ENCODE results near the gene SULT4A1. TPM values are rescaled to one million over a fixed set of nuclear protein-coding genes. Genes with fewer than 3 reads are reported as not detected.
A peak's percentile ranks its signal among the peaks of the same experiment; 100 is the strongest.

SULT4A1 gene
- total RNA-seq, 2 donors from 2014 or later: not detected

DNA sequence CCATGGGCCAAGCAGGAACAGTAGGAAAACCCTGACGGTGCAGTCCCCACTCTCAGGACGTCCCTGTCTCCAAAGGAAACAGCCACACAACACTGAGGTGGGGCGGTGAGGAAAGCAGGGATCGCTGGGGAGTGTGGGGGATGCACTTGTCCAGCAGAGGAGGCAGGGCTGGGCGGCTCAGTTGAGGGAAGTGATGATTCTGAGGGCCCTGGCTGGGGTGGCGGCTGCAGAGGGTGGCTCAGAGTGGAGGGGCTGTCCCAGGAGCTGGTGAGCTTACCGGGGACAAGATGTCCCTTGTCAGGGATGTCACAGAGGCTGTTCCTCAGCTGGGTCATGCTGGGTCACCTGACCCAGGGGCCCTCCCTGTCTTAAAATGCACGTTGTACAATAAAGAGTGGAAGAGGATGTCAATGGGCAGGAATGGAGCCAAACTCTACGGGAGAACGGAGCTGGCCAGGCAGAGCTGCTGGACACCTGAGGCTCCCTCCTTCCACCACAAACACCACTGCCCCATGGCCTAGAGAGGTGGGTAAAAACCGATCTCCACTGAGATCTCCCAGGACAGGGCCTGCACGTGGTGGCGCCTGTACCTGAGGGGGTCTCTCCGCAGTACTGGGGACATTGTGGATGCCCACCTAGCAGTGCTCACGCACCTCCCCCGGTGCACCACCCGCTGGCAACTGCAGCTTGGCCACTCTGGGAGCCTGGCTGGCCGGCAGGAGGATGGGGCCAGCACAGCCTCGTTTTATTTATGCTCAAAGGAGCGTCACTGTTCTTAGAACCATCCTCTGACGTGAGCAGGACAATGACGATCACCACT lies 40.5 kb downstream of the SULT4A1 start:
- Mint-ChIP-seq H3K36me3 (no peaks in the 10 kb centered on the region), H3K9me3 (no peaks in the 10 kb centered on the region), H3K4me1 (ENCODE audit: low read depth in 2 of 2) (no peaks in the 10 kb centered on the region), H3K27ac (no peak overlapping the region), H3K27me3 (peaks cover 18 to 22% of the 10 kb centered on the region in 2 donors), H3K4me3 (no peak overlapping the region)
- ATAC-seq (peak; percentile 37 to 44), DNase-seq (ENCODE audit: low spot score) (peak; percentile 45)

DNA sequence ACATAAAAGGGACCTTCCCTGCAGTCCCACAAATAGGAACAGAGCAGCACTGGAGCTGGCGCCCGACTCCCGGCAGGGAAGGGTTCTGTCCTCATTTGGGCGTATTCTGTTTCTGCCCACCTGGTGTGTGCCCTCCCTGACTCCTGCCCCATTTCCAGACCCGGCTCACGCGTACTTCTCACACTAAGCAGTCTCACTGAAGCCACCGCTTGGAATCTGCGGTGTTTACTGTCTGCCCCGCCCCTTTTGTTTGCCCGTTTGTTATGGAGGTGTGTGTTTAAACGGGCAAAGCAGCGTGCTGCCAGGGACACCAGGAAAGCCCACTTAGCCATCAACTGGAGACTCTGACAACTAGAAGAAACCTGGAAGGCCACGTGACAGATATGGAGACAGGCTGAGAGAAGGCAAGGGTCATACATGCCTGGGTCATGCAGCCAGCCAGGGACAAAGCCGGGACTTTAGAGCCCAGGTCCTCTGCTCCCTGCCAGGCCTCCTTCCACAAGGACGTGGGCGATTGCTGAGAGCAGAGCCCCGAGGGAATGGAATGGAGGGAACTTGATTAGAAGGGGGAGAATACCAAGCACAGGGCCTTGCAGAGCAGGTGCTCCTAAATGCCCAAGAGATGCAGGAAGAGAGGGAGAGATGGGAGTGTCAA lies 41.5 kb downstream of the SULT4A1 start:
- DNase-seq (ENCODE audit: low spot score): peak; percentile 42
- Mint-ChIP-seq H3K36me3 (no peaks in the 10 kb centered on the region), H3K27me3 (peaks cover 18 to 19% of the 10 kb centered on the region in 2 donors), H3K9me3 (no peaks in the 10 kb centered on the region), H3K4me1 (ENCODE audit: low read depth in 2 of 2) (no peaks in the 10 kb centered on the region), H3K4me3 (no peak overlapping the region), H3K27ac (no peak overlapping the region)
- ATAC-seq: no peak

DNA sequence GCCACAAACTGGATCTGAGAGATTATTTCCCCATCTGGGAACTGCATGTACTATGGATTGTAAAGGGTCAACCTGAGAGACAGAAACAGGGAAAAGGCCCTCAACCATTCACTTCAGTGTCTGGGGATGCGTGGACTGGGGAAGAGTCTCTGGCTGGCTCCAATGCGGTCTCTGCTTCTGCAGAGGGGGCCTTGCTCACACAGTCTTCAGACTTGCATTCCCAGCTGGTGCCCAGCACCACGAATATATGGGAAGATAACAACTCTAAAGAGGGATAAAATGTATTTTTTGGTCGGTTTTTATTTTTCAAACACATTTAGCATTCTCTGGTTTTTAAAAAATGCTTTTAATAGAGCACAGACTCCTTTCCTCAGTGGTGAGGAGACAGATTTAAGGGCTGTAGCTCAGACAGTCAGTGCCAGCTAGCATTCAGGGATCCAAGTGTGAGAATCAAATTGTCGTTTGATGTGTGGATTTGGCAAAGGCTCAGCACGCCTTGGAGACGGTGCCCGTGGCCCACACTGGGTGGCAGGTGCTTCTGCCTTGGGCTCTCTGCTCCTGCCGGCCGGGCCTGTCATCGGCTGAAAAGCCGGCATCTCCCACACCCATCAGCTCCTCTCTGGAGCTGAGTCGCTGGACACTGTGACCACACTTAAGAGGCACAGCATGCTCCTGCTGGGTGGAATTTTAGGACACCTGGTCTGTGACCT lies 42.2 kb downstream of the SULT4A1 start:
- Mint-ChIP-seq H3K4me1 (ENCODE audit: low read depth in 2 of 2) (no peaks in the 10 kb centered on the region), H3K4me3 (no peak overlapping the region), H3K27me3 (peaks cover 12 to 18% of the 10 kb centered on the region in 2 donors), H3K36me3 (no peaks in the 10 kb centered on the region), H3K27ac (no peak overlapping the region), H3K9me3 (no peaks in the 10 kb centered on the region)
- DNase-seq (ENCODE audit: low spot score) (peak; percentile 29), ATAC-seq (no peak)

DNA sequence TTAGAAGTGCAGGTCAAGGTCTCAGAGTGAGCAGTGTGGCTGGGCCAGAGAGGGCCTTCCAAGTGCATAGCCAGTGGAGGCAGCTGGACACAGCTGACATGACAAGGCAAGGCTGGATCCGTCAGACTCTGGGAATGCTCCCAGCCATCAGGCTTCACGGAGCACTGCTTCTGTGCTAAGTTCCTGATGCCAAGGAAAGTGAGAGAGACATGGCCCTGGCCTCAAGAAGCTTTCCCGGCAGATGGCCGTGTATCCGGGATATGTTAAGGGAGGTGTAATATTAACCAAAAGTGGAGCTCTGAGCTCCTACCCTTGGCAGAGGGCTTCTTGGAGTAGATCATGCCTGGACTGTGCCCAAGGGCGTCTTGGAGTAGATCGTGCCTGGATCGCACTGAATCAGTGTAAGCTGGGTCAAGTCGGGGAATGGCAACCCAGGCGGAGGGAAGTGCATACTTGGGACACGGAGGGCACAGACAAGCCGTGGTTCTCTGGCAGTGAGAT lies 42.8 kb downstream of the SULT4A1 start:
- no peaks in the 10 kb centered on the region for H3K36me3 Mint-ChIP-seq
- no peak overlapping the region for H3K27ac Mint-ChIP-seq
- no peak overlapping the region for H3K4me3 Mint-ChIP-seq
- peak; percentile 3 for DNase-seq (ENCODE audit: low spot score)
- no peak for ATAC-seq
- peaks cover 12 to 14% of the 10 kb centered on the region in 2 donors for H3K27me3 Mint-ChIP-seq
- no peaks in the 10 kb centered on the region for H3K9me3 Mint-ChIP-seq
- peaks cover under 1 to 3% of the 10 kb centered on the region in 2 donors for H3K4me1 Mint-ChIP-seq (ENCODE audit: low read depth in 2 of 2)

DNA sequence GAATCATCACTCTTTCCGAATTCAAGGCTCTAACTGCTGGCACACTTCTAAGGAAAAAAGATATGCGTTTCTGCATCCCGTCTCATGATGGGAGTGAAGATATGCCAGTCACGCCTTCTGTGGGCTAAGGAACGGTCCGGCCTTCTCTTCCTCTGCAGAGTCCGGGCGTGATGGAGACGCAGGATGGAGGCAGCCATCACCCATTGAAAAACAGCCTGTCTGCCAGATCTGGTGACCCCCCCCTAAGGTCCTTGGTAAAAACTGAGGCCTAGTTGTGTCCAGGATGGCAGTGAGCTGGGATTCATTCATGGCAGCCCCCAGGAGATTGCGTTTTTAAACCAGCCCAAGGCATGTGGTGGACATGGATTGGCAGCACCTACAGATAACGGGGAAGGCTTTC lies 43.3 kb downstream of the SULT4A1 start:
- H3K9me3 Mint-ChIP-seq: no peaks in the 10 kb centered on the region
- H3K27ac Mint-ChIP-seq: no peak overlapping the region
- peaks cover 12 to 14% of the 10 kb centered on the region in 2 donors for H3K27me3 Mint-ChIP-seq
- DNase-seq (ENCODE audit: low spot score): no peak
- H3K4me1 Mint-ChIP-seq (ENCODE audit: low read depth in 2 of 2): peaks cover 5 to 8% of the 10 kb centered on the region in 2 donors
- ATAC-seq: no peak
- H3K4me3 Mint-ChIP-seq: no peak overlapping the region
- H3K36me3 Mint-ChIP-seq: no peaks in the 10 kb centered on the region

DNA sequence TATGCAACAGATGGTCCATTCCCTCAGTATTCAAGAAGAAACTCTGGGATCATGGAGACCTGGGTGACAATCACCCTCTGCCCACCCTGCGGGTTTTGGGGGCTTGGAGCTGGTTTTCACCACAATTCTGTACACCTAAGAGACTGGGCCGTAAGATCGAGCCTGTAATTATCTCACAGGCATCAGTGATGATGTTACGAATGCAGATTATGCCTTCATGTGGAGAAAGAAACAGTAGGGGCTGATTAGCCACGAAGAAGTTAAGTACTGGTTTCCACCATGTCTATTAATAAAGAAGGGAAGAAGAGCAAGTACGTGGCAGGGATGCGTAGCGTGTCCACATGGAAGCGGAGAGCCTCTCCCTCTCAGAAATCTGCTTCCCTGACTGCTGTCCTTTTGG lies 44.9 kb downstream of the SULT4A1 start:
- H3K4me3 Mint-ChIP-seq: no peak overlapping the region
- H3K27ac Mint-ChIP-seq: no peak overlapping the region
- ATAC-seq (no peak), DNase-seq (ENCODE audit: low spot score) (peak; percentile 6)
- no peaks in the 10 kb centered on the region for H3K36me3 Mint-ChIP-seq
- H3K9me3 Mint-ChIP-seq: no peaks in the 10 kb centered on the region
- H3K4me1 Mint-ChIP-seq (ENCODE audit: low read depth in 2 of 2): peaks cover 14 to 21% of the 10 kb centered on the region in 2 donors
- H3K27me3 Mint-ChIP-seq: peaks cover 4 to 10% of the 10 kb centered on the region in 2 donors

DNA sequence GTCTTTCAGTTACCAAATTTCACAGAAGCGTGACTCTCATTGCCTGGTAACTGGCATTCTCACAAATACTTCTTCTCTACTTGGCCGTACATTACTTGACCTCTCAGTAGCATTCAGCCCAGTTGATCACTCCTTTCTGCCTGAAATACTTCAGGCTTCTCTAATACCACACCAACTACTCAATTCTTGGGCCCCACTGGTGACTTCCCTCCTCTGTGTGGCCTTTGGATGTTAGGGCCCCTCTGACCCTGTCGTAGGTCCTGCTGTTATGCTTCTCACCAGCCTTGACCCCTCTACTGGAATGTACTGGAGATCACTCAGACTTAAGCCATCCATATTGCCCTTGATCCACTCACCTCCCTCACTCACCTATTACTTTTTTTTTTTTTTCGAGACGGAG lies 48.0 kb downstream of the SULT4A1 start:
- ATAC-seq: no peak
- Mint-ChIP-seq H3K27ac (peak overlapping the region in 1 of 2 donors; percentile 15), H3K36me3 (no peaks in the 10 kb centered on the region)

DNA sequence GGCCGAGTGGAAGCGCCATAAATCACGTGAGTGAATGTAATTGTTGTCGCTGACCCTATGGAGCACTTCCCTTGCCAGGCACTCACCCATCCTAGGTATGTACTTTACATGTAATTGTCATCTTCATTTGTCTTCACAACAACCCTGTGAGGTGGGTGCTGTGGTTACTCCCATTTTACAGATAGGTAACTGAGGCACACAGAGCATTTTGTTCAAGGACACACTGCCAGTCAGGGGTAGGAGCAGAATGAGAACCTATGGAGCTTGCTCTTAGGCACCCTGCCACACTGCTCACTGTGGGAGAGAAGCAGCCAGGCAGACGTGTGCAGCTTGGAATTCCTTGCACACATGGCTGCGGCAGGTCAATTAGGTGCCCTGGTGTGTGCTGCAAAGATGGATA lies 49.4 kb downstream of the SULT4A1 start:
- Mint-ChIP-seq H3K4me3 (peak overlapping the region; percentile 94), H3K9me3 (no peaks in the 10 kb centered on the region), H3K4me1 (ENCODE audit: low read depth in 2 of 2) (peaks cover 19 to 32% of the 10 kb centered on the region in 2 donors), H3K27me3 (peaks cover 0 to under 1% of the 10 kb centered on the region in 2 donors), H3K27ac (peak overlapping the region; percentile 83 to 89), H3K36me3 (no peaks in the 10 kb centered on the region)
- no peak for ATAC-seq
- DNase-seq (ENCODE audit: low spot score): peak; percentile 45

More for the DNA sequence above, 48.0 kb downstream of the SULT4A1 start:
- peaks cover 19 to 32% of the 10 kb centered on the region in 2 donors for H3K4me1 Mint-ChIP-seq (ENCODE audit: low read depth in 2 of 2)
- H3K27me3 Mint-ChIP-seq: no peaks in the 10 kb centered on the region
- H3K4me3 Mint-ChIP-seq: peak overlapping the region; percentile 40
- H3K9me3 Mint-ChIP-seq: no peaks in the 10 kb centered on the region
- peak; percentile 15 for DNase-seq (ENCODE audit: low spot score)

DNA sequence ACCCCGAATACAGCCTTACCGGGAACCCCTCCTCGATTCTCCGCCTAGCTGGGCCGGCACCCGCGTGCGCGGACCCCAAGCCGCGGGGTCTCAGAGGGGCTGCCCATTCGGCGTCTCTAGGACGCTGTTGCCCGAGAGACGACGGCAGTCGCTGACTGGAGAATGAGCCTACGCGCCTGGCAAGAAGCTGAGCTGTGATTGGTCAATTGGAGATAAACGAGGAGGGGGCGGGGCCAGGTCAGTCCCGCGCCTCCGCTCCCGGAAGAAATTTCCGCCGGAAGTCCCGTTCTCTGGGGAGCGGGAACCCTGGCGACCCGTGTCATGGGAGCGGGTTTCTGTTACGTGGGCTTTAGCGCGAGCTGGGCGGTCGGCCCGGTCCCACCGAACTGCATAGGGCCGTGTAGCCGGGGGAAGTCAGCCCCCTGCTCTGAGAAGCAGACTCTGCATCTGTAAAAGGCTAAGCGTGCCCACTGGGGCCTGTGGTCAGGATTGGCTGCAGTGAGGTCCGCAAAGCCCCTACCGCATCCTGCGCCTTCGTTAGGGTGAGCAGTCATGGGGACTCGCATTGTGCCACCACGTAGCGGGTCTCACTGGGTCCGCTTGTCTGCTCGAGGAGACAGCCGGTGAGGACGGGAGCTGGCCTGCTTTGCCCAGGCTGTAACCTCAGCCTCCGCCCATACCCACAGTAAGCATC lies 50.0 kb downstream of the SULT4A1 start, which contains the start of gene EFCAB6:
EFCAB6 (minus strand) TSS at position 157 of the 694 bp plus-strand sequence. CDS start 29,987 bp downstream, outside the sequence.
- ATAC-seq: peak; percentile 95 to 97
- peaks cover 0 to 6% of the 10 kb centered on the region in 2 donors for H3K27me3 Mint-ChIP-seq

DNA sequence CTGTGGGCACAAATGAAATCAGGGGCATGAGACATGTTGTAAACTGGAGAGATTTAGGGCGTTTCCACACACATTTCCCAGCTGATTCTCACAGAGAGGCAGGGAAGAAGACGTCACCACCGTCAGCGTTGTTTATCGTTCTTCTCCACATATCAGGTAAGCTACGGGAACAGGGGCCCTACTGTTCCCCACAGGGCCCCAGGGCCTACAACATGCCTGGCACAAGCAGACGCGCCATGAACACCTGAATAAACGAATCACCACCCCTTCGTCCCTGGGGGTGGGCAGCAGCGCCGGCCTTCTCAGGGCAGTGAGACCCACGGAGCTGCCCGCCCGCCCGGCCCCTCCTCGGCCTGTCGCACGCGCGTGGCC lies 50.5 kb downstream of the SULT4A1 start:
- ATAC-seq: no peak
- peak overlapping the region; percentile 83 to 89 for H3K27ac Mint-ChIP-seq
- H3K27me3 Mint-ChIP-seq: peaks cover 0 to 11% of the 10 kb centered on the region in 2 donors
- no peak for DNase-seq (ENCODE audit: low spot score)
- H3K9me3 Mint-ChIP-seq: no peaks in the 10 kb centered on the region
- H3K4me3 Mint-ChIP-seq: peak overlapping the region; percentile 94
- H3K36me3 Mint-ChIP-seq: no peaks in the 10 kb centered on the region
- H3K4me1 Mint-ChIP-seq (ENCODE audit: low read depth in 2 of 2): peaks cover 19 to 32% of the 10 kb centered on the region in 2 donors

More for the DNA sequence above, 50.0 kb downstream of the SULT4A1 start, which contains the start of gene EFCAB6:
- H3K4me3 Mint-ChIP-seq: peak within 1 kb of the TSS; percentile 94
- no peaks in the 10 kb centered on the region for H3K36me3 Mint-ChIP-seq
- DNase-seq (ENCODE audit: low spot score): peak; percentile 90
- peak within 1 kb of the TSS; percentile 83 to 89 for H3K27ac Mint-ChIP-seq
- no peaks in the 10 kb centered on the region for H3K9me3 Mint-ChIP-seq
- H3K4me1 Mint-ChIP-seq (ENCODE audit: low read depth in 2 of 2): peaks cover 19 to 32% of the 10 kb centered on the region in 2 donors

DNA sequence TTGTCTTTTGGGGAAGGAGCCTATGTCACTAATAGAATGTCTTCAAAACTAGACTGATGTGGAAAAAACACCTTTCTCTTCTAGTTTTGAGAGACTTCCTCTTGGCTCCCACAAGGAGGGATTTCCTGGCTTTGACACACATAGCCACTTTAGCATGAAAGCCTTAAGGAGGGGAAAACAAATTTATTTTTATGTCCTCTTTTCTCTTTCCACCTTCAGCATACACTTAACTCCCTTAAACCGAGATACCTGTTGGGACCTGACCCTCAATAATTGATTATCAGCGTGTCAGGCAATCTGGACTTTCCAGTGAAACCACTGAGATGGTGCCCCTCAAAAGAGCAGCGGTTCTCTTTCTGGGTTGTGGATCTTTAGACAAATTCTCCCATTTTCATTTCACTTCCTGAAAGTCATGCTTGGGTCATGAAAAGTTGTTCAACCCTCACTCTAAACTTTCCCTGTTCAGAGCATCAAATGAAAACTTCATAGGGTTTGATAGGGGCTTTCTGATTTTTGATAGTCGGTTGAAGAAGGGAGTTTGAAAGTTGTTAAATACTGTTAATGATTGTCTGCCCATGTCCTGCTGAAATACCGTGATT lies 59.3 kb downstream of the SULT4A1 start:
- H3K27me3 Mint-ChIP-seq: peaks cover 38 to 48% of the 10 kb centered on the region in 2 donors
- peaks cover 6% of the 10 kb centered on the region for H3K9me3 Mint-ChIP-seq
- H3K4me1 Mint-ChIP-seq (ENCODE audit: low read depth in 2 of 2): no peaks in the 10 kb centered on the region
- peaks cover 21% of the 10 kb centered on the region for H3K36me3 Mint-ChIP-seq
- DNase-seq (ENCODE audit: low spot score) (no peak), ATAC-seq (no peak)
- no peak overlapping the region for H3K27ac Mint-ChIP-seq
- no peak overlapping the region for H3K4me3 Mint-ChIP-seq

DNA sequence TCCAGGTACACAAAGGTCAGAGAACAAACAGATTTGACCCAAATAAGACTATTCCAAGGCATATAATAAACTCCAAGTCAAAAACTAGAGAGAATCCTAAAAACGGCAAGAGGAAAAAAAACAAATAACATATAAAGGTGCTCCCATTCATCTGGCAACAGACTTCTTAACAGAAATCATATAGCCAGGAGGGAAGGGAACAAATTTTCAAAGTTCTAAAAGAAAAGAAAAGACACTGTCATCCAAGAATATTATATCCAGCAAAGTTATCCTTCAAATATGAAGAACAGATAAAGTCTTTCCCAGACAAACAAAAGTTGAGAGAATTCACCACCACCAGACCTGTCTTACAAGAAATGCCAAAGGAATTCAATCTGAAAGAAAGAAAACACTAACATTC lies 61.3 kb downstream of the SULT4A1 start:
- Mint-ChIP-seq H3K4me3 (no peak overlapping the region), H3K9me3 (peaks cover 6% of the 10 kb centered on the region), H3K27ac (no peak overlapping the region), H3K27me3 (peaks cover 39 to 40% of the 10 kb centered on the region in 2 donors), H3K4me1 (ENCODE audit: low read depth in 2 of 2) (no peaks in the 10 kb centered on the region), H3K36me3 (peaks cover 21% of the 10 kb centered on the region)
- DNase-seq (ENCODE audit: low spot score) (no peak), ATAC-seq (no peak)

DNA sequence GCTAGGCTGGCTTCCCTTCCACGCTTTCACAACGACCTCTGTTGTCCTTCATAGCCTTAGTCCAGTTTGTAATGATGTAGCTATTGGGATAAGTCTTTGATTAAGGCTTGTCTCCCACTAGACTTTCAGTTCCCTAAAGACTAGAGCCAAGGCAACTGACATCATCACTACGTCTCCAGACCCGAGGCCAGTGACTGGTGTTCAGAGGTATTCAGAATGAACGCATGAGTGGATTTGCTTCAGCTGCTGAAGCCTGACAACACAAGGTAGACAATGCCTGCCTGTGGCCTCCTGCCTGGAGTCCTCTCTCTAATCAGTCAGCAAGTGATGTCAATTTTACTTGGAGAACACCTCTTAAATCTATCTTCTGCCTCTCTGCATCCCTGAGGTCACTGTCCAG lies 63.8 kb downstream of the SULT4A1 start:
- H3K27me3 Mint-ChIP-seq: peaks cover 32 to 33% of the 10 kb centered on the region in 2 donors
- H3K4me3 Mint-ChIP-seq: no peak overlapping the region
- no peaks in the 10 kb centered on the region for H3K4me1 Mint-ChIP-seq (ENCODE audit: low read depth in 2 of 2)
- DNase-seq (ENCODE audit: low spot score): no peak
- H3K9me3 Mint-ChIP-seq: peaks cover 6% of the 10 kb centered on the region
- no peak overlapping the region for H3K27ac Mint-ChIP-seq
- peaks cover 21% of the 10 kb centered on the region for H3K36me3 Mint-ChIP-seq
- ATAC-seq: no peak

Measured in natural killer cell treated with Interleukin-12 subunit alpha and Interleukin-12 subunit beta and Interleukin-15 and Interleukin-18, amount 100 ng/mL, for 72 hours (primary cell).